A673 (cell line): ENCODE data around the gene IL17RC.

ENCODE experiments used
- CTCF ChIP-seq: fragments of 300-800, 200-600 bp; sonication (generic); conservative IDR thresholded peaks from 2 replicates; pipeline ENCODE4 v1.5.1; 2017; ENCODE audit warnings: low read depth, mild to moderate bottlenecking, antibody characterized with exemption, low read length, moderate library complexity, mixed read lengths
- EZH2 ChIP-seq: fragments of 200-600 bp; sonication (generic); IDR thresholded peaks from 2 replicates; pipeline ENCODE4 v1.6.1; 2017; ENCODE audit warnings: borderline replicate concordance, low read depth, mild to moderate bottlenecking, mixed read lengths, antibody characterized with exemption, low read length; ENCODE audit not compliant: poor library complexity, severe bottlenecking

GRCh38 chr3:9891072-9891622 lies 25.8 kb upstream of the IL17RC start:
- TF ChIP-seq CTCF (no peak), EZH2 (no peak)
